H1 (cell line): ENCODE data around the gene C19orf73. TPM values are rescaled to one million over a fixed set of nuclear protein-coding genes. Genes with fewer than 3 reads are reported as not detected.

Experiments
- CTCF ChIA-PET: fragments of 300-600 bp; sonication (Branson Sonifier 250); formaldehyde crosslinking; loops from one replicate; lab custom pipeline; 2021; ENCODE audit not compliant: partially characterized antibody; lab: Charles Lee
- POLR2A ChIA-PET: fragments of 300-600 bp; sonication (Branson Sonifier 250); formaldehyde crosslinking; loops from one replicate; lab custom pipeline; 2021; ENCODE audit warnings: inconsistent platforms; ENCODE audit not compliant: partially characterized antibody; lab: Charles Lee
- DNase-seq, 2 experiments: peaks; one replicate each; pipeline versions ENCODE4 v3.0.0 to v3.0.0-alpha.2; 2010 to 2022; ENCODE audit warnings: low spot score in 2 of 2, low read depth in 1 of 2, mixed read lengths in 1 of 2
- FAIRE-seq: peaks from 2 replicates; lab custom pipeline; 2011; peaks lifted over from hg19 to GRCh38; lab: Jason Lieb, UNC
- H2AFZ ChIP-seq: 2 replicates; pipeline ENCODE4 v1.8.1; 2012; ENCODE audit warnings: low read length, inconsistent platforms
- H2AK5ac ChIP-seq: 2 replicates; pipeline ENCODE4 v1.6.1; 2013; ENCODE audit warnings: low read depth, low read length
- H2BK120ac ChIP-seq: replicated peaks from 2 replicates; pipeline ENCODE3; 2013; ENCODE audit warnings: low read depth, low read length, inconsistent platforms
- H2BK12ac ChIP-seq: 2 replicates; pipeline ENCODE4 v1.6.1; 2013; ENCODE audit warnings: low read depth, low read length
- H2BK15ac ChIP-seq: 2 replicates; pipeline ENCODE4 v1.6.1; 2013; ENCODE audit warnings: low read length
- H2BK20ac ChIP-seq: 2 replicates; pipeline ENCODE4 v1.6.1; 2013; ENCODE audit warnings: low read length
- H2BK5ac ChIP-seq: 2 replicates; pipeline ENCODE4 v1.6.1; 2013; ENCODE audit warnings: low read depth, low read length
- H3K14ac ChIP-seq: 2 replicates; pipeline ENCODE4 v1.6.1; 2013; ENCODE audit warnings: inconsistent platforms; ENCODE audit not compliant: insufficient read length
- H3K18ac ChIP-seq: 2 replicates; pipeline ENCODE4 v1.6.1; 2013; ENCODE audit warnings: low read length; ENCODE audit errors: extremely low read depth
- H3K23ac ChIP-seq: 2 replicates; pipeline ENCODE4 v1.6.1; 2013; ENCODE audit warnings: inconsistent platforms; ENCODE audit not compliant: insufficient read length
- H3K23me2 ChIP-seq: 2 replicates; pipeline ENCODE4 v1.6.1; 2013; ENCODE audit warnings: low read depth, low read length
- H3K27ac ChIP-seq: 2 replicates; pipeline ENCODE4 v1.6.1; 2011; ENCODE audit warnings: low read depth, low read length, inconsistent platforms
- H3K27me3 ChIP-seq, 4 experiments: replicated peaks in 1 of 4; 1 replicate in 1 of 4; 2 replicates in 3 of 4; pipeline versions ENCODE4 v1.6.1 to v1.8.1; 2011 to 2013; ENCODE audit warnings: low read length in 3 of 4, mild to moderate bottlenecking in 3 of 4, inconsistent platforms in 2 of 4, mixed read lengths in 2 of 4, moderate library complexity in 1 of 4; ENCODE audit not compliant: control insufficient read depth in 3 of 4, insufficient read depth in 3 of 4; ENCODE audit errors: extremely low read depth in 1 of 4
- H3K36me3 ChIP-seq, 4 experiments: 2 replicates each; pipeline versions ENCODE4 v1.6.1 to v1.8.1; 2011 to 2013; ENCODE audit warnings: mild to moderate bottlenecking in 4 of 4, low read length in 3 of 4, moderate library complexity in 2 of 4, control low read depth in 1 of 4, inconsistent platforms in 1 of 4; ENCODE audit not compliant: insufficient read depth in 4 of 4, control insufficient read depth in 2 of 4
- H3K4ac ChIP-seq: replicated peaks from 2 replicates; pipeline ENCODE3; 2013; ENCODE audit warnings: low read length, low read depth, mixed read lengths, inconsistent platforms; ENCODE audit not compliant: insufficient read length
- H3K4me1 ChIP-seq, 4 experiments: replicated peaks in 1 of 4; 1 replicate in 1 of 4; 2 replicates in 3 of 4; pipeline versions ENCODE4 v1.6.1 to v1.8.1; 2011 to 2013; ENCODE audit warnings: low read length in 3 of 4, inconsistent platforms in 2 of 4, mixed read lengths in 1 of 4; ENCODE audit not compliant: insufficient read depth in 4 of 4, control insufficient read depth in 3 of 4
- H3K4me2 ChIP-seq, 2 experiments: 2 replicates each; pipeline versions ENCODE4 v1.6.1 to v1.8.1; 2011 to 2013; ENCODE audit warnings: low read depth in 2 of 2, low read length in 2 of 2, control low read depth in 1 of 2, inconsistent platforms in 1 of 2, mild to moderate bottlenecking in 1 of 2; ENCODE audit not compliant: insufficient read depth in 1 of 2
- H3K4me3 ChIP-seq, 4 experiments: fragments of 200-600, 300-600 bp in 1 of 4; sonication (generic), shearing (Covaris generic), sonication (Bioruptor Twin) in 1 of 4; 2 replicates each; pipeline versions ENCODE4 v1.5.1 to v1.8.1; 2011 to 2016; ENCODE audit warnings: low read length in 4 of 4, low read depth in 3 of 4, control low read depth in 2 of 4, inconsistent platforms in 2 of 4, mild to moderate bottlenecking in 2 of 4, mixed read lengths in 1 of 4, moderate library complexity in 1 of 4; ENCODE audit not compliant: insufficient read depth in 2 of 4; ENCODE audit errors: extremely low read depth in 1 of 4
- H3K56ac ChIP-seq: replicated peaks from 2 replicates; pipeline ENCODE3; 2013; ENCODE audit warnings: low read depth, mild to moderate bottlenecking, mixed read lengths, low read length, inconsistent platforms; ENCODE audit not compliant: insufficient read length
- H3K79me1 ChIP-seq: 2 replicates; pipeline ENCODE4 v1.6.1; 2013; ENCODE audit warnings: low read depth, low read length, control low read depth
- H3K79me2 ChIP-seq, 2 experiments: 2 replicates each; pipeline versions ENCODE4 v1.6.1 to v1.8.1; 2012 to 2013; ENCODE audit warnings: low read length in 2 of 2, mild to moderate bottlenecking in 2 of 2, inconsistent platforms in 1 of 2; ENCODE audit not compliant: insufficient read depth in 2 of 2, control insufficient read depth in 1 of 2
- H3K9ac ChIP-seq, 4 experiments: replicated peaks in 1 of 4; 1 replicate in 1 of 4; 2 replicates in 3 of 4; pipeline versions ENCODE4 v1.6.1 to v1.8.1; 2011 to 2013; ENCODE audit warnings: low read depth in 3 of 4, low read length in 3 of 4, control low read depth in 2 of 4, mild to moderate bottlenecking in 2 of 4, moderate library complexity in 2 of 4, inconsistent platforms in 1 of 4; ENCODE audit errors: extremely low read depth in 1 of 4
- H3K9me3 ChIP-seq, 2 experiments: 2 replicates each; pipeline versions ENCODE4 v1.6.1 to v1.8.1; 2012 to 2013; ENCODE audit warnings: mild to moderate bottlenecking in 2 of 2, moderate library complexity in 2 of 2, control low read depth in 1 of 2, inconsistent platforms in 1 of 2, low read depth in 1 of 2, low read length in 1 of 2, mixed read lengths in 1 of 2; ENCODE audit not compliant: insufficient read depth in 2 of 2
- H4K20me1 ChIP-seq, 2 experiments: replicated peaks in 1 of 2; 2 replicates each; pipeline versions ENCODE3 to v1.8.1; 2011 to 2013; ENCODE audit warnings: inconsistent platforms in 2 of 2, low read length in 2 of 2, mild to moderate bottlenecking in 1 of 2; ENCODE audit not compliant: insufficient read depth in 2 of 2, control insufficient read depth in 1 of 2
- H4K5ac ChIP-seq: 2 replicates; pipeline ENCODE4 v1.6.1; 2013; ENCODE audit warnings: low read length, low read depth, mixed read lengths, inconsistent platforms; ENCODE audit not compliant: insufficient read length
- H4K8ac ChIP-seq: 2 replicates; pipeline ENCODE4 v1.8.0; 2013; ENCODE audit warnings: mild to moderate bottlenecking, moderate library complexity, low read length, inconsistent platforms; ENCODE audit not compliant: insufficient read depth; ENCODE audit errors: extremely low read depth
- H4K91ac ChIP-seq: replicated peaks from 2 replicates; pipeline ENCODE3; 2013; ENCODE audit warnings: low read length, mixed read lengths, inconsistent platforms; ENCODE audit not compliant: insufficient read length
- CREB1 ChIP-seq: IDR thresholded peaks from 2 replicates; pipeline ENCODE4 v1.6.1; 2012; ENCODE audit warnings: inconsistent platforms
- WGBS, 2 experiments: shearing (Covaris generic) in 1 of 2; methylation state at CpG; one replicate each; pipeline versions ENCODE4 v1.1.6 to v1.1.7; 2013 to 2015; ENCODE audit warnings: low lambda C conversion rate in 2 of 2, mixed read lengths in 2 of 2, inconsistent platforms in 1 of 2, low coverage in 1 of 2, missing lambda C conversion rate in 1 of 2; ENCODE audit not compliant: insufficient replicate concordance in 2 of 2, insufficient coverage in 1 of 2, insufficient read length in 1 of 2; ENCODE audit errors: extremely low coverage in 1 of 2, missing lambda C conversion rate in 1 of 2; 5-methylcytosine and 5-hydroxymethylcytosine counted together
- polyA plus RNA-seq, 7 experiments: library from polyadenylated mRNA; depleted of rRNA in 3 of 7; stranded (reverse) in 5 of 7; unstranded in 2 of 7; fragments of >200 nt in 5 of 7; fragments of 200-250 nt in 2 of 7; gene quantifications; 1 replicate in 5 of 7; 2 replicates in 1 of 7; 4 replicates in 1 of 7; pipeline versions ENCODE4 v1.2.1 to v1.2.3, GENCODE V29; 2011 to 2013; ENCODE audit warnings: missing spikeins in 2 of 7, mixed read lengths in 2 of 7
- total RNA-seq: library from RNA; stranded (reverse); fragmentation: NEBNext Ultra II Directional; extraction: Animal tissue kit (Norgen Biotek cat#: 25700); gene quantifications from 2 replicates; pipeline ENCODE4 v1.2.1, GENCODE V29; 2021

The C19orf73 gene
- total and polyA plus RNA-seq, 2 of the 8 experiments (the other 6 are each of a cell fraction or from before 2014, with no cell fraction given), result 2.5 to 4.6 TPM

DNA sequence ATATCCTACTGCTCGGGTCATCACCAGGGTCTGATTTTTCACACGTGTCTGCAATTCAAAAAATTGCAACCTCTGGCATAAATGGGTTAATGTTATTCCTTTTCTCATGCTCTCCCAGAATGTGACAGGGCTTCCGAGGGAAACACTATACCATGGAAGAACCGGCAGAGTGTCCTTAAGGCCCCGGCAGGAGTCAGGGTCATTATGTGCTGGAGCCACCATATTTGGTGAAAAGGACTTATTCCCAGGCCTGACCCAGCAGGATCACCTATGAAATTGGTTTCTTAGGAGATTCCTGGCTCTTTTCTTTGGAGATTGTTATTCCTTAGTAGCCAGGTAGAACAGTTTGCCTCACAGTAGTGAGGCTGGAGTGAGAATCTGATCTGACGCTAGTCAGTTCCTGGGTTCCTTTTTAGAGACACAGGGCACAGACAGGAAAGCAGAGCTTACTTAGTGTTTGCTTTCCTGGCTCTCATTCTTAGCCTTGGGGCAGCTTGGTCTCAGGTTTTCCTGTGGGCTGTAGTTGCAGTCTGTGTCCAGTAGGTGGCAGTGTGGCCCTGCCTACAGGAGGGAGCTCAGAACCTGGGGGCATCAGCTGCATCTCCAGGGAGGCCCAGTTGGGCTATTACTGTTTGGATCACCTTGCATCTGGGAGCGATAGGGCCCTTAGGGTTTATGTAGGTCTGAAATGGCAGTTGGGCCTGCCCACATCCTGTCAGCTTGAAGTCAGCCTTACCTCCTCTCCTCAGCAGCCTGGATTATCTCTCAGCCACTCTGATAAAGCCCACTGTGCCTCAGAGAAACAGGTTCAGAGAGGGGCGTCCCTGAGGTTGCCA lies 21.3 kb downstream of the C19orf73 start:
- DNase-seq (peak; percentile 66 to 90), FAIRE-seq (peak; percentile 94)
- WGBS, 2 experiments, result 79% methylated on average over 8 of the region's 8 CpGs; no CpG with 5 or more reads in 1 of the 2 experiments
- Histone ChIP-seq H4K91ac (no peak overlapping the region), H2AFZ (no peak overlapping the region), H3K79me1 (peaks cover 17% of the 10 kb centered on the region), H3K27me3 (no peaks in the 10 kb centered on the region), H3K4me1 (no peaks in the 10 kb centered on the region), H3K9me3 (no peaks in the 10 kb centered on the region), H3K9ac (no peak overlapping the region), H2BK12ac (no peak overlapping the region), H4K5ac (no peak overlapping the region), H3K4me3 (no peak overlapping the region), H4K8ac (no peak overlapping the region), H3K36me3 (peaks cover 32 to 66% (median 56%) of the 10 kb centered on the region in 4 experiments), H2BK120ac (no peak overlapping the region), H3K23ac (no peak overlapping the region), H2AK5ac (no peak overlapping the region), H2BK5ac (no peak overlapping the region), H2BK15ac (no peak overlapping the region), H3K18ac (no peak overlapping the region), H3K4ac (no peak overlapping the region), H3K79me2 (peaks cover 0 to 40% of the 10 kb centered on the region in 2 experiments; a peak in 2 of 4 replicates), H4K20me1 (peaks cover 15 to 27% of the 10 kb centered on the region in 2 experiments), H3K56ac (no peak overlapping the region), H3K14ac (no peak overlapping the region), H3K4me2 (no peak overlapping the region), H2BK20ac (no peak overlapping the region), H3K23me2 (no peaks in the 10 kb centered on the region), H3K27ac (peak overlapping the region; percentile 21; the same call in 1 of the 2 replicates)
- ChIA-PET POLR2A (interaction anchor here (0.5 to 10.1 kb wide), 12 partner anchors 9 to 126 kb away, joined by 3 to 67 read pairs (median 5); partner anchors contain the start of genes GYS1, LIN7B, PPFIA3 and RUVBL2), CTCF (interaction anchor here (0.7 to 3.8 kb wide), 45 partner anchors 8 to 165 kb away, joined by 3 to 38 read pairs (median 6); partner anchors contain the start of genes GYS1, HRC, KCNA7 and LIN7B)
- TF ChIP-seq CREB1, result peak; percentile 22; the same call in 1 of the 2 replicates
